PC-9 (cell line): ENCODE data around the gene SH3TC1.

Experiments
- CTCF ChIP-seq: fragments of 200-600 bp; sonication (generic); conservative IDR thresholded peaks from 2 replicates; pipeline ENCODE4 v1.6.1; 2017; ENCODE audit warnings: mixed run types, antibody characterized with exemption, mild to moderate bottlenecking, moderate library complexity
- EZH2 ChIP-seq: fragments of 200-600 bp; sonication (generic); IDR thresholded peaks from 2 replicates; pipeline ENCODE4 v1.8.0; 2017; ENCODE audit warnings: antibody characterized with exemption, low read depth

GRCh38 chr4:8175686-8176085 lies 23.4 kb upstream of the SH3TC1 start:
- TF ChIP-seq CTCF = no peak
- TF ChIP-seq EZH2 = no peak
